HG02943 (cell line): ENCODE measurements around the gene CAMK1D.

ENCODE experiments used
- ATAC-seq: cut with Tn5 transposase; IDR thresholded peaks from one replicate; pipeline ENCODE4 v1.9.1; 2021; ENCODE audit warnings: mild to moderate bottlenecking, low read depth, moderate library complexity; ENCODE audit not compliant: unreplicated experiment

The CAMK1D gene

DNA sequence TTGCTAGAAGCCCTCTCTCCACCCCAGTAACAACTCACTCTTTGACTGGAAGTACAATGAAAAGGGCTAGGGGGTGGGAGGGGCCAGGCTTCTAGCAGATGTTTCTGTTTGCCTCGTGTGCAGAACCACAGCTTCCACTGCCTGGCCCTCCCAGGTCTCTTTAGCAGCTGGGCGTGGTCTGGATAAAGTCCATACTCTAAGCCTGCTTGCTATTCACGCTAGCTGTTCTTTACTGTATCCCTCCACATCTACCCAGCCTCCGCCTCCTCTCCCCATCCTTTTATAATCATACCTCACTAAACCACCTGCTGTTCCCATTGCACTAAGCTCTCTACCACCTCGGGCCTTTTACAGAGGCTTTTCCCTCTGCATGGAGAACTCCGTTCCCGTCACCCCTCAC lies 288.8 kb downstream of the CAMK1D start:
- ATAC-seq: no peak

DNA sequence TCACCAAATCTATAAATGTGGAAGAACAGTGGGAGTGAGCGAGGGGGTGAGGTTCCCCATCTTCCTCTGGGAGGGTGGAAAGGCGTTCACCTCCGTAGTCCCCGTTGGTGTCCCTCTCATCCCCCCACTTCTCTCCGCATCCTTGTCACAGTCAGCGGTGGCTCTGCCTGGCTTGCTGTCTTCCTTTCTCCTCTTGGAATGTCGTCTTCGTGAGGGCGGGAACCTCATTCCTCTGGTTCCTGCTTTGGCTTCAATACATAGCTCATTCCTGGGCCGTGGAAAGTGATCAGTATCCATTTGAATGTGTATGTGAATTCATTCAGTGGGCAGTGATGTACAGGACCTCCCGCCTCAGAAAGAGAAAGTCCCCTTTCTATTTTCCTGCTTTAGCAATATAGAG lies 289.4 kb downstream of the CAMK1D start:
- ATAC-seq: no peak

DNA sequence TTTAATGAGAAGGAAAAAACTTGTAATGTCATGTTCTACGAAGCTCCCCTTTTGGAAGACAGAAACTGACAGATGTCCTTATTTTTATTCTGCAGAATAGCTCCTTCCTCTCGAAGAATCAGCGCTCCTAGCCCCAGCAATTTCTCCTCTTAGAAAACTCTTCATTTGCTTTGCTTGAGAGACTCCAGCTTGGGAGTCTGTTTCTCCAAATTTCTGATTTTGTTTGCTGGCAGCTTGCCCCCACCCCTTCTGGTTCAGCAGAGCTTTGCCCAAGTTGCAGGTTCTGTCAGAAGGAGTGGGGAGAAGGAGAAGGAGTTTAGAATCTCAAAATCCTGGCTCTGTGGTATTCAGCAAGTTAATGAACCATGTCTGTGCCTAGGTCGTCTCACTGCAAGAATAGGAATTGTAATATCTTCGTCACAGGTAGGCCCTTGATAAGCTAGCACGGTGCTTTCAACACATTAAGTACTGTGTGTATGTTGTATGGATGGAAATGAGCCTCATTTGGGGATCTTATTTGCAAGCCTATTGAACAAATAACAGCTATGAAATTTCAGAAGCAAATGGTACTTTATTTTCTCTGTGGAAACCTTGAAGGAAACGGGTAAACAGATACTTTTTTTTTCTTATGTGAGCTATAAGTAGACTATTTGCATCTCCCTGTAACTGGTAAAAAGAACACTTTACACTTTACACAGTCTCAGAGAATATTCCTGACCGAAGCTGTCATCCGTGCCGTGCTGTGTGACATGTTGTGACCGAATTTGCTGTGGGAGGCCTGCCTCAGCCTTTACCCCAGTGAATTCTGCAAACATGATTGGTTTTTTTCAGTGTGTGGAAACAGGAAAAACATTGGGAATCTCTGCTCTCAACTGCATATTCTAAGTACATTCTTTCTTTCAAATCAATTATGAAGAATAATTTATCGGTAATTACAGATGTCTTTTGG lies 290.9 kb downstream of the CAMK1D start:
- no peak for ATAC-seq

- ATAC-seq: no peak
These were observed 292.7 kb downstream of the CAMK1D start for GRCh38 chr10:12642036-12642435.

DNA sequence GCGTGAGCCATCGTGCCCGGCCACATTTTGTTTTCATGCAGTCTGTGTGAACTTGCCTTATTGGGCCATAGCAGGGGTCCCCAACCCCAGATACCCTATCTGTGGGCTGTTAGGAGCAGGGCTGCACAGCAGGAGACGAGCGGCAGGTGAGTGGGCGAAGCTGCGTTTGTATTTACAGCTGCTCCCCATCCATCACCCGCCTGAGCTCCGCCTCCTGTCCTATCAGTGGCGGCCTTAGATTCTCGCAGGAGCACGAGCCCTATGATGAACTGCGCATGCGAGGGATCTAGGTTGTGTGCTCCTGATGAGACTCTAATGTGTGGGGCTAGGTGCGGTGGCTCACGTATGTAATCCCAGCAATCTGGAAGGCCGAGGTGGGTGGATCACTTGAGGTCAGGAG lies 293.9 kb downstream of the CAMK1D start:
- no peak for ATAC-seq

- ATAC-seq: no peak
These were observed 295.2 kb downstream of the CAMK1D start for GRCh38 chr10:12644380-12645144.

DNA sequence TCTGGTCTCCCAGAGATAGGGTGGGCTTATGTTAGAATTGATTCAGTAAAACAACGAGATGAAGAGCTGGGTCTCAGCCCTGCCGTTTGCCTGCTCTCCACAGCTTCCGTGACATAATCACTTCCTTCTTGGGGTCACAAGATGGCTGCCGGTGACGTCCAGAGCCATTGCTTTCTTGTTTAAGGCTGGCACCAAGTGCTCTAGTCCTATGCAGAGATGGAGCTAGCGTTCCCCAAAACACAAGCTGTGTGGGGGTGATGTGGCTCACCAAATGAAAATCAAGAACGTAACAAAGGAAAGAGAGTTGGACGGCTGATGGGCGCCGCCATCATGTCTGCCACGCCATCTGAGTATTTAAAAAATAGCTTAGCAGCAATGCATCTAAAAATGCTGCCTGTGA lies 296.1 kb downstream of the CAMK1D start:
- no peak for ATAC-seq

GRCh38 chr10:12649012-12649584 lies 299.8 kb downstream of the CAMK1D start:
- no peak for ATAC-seq

GRCh38 chr10:12650122-12650521 lies 300.8 kb downstream of the CAMK1D start:
- ATAC-seq: no peak

DNA sequence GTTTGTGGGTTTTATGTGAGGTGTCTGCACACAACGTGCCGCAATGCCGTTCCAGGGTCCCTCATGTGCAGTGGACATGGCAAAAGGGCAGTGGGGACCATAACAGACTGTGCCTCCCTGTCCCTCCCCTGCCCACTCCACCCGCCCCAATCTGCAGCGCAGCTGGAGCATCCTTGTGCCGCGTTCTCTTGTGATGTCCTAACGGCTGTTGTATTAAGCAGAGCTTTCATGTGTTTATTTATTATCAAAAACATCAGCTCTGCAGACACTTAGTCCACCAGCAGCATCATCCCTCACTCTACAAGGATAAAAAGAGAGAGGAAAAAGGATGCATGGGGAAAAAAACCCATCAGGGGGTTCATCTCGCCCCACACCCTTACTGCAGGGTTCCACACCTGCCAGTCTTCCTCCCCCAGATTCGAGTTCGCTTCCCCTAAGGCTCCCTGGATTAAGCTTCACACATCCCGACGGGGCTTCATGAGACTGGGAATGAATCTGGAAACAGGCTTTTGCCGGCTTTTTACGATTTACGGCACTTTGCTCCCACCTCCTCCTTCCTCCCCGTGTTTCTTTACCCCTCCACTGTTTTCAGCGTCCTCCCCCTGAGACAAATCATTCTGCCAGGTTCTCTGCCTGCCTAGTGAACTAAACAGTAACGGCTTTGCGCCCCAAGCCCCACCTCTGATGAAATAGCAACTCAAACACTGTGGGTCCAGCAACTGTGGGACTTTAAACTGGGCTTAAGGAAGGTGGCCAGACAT lies 301.4 kb downstream of the CAMK1D start:
- no peak for ATAC-seq

DNA sequence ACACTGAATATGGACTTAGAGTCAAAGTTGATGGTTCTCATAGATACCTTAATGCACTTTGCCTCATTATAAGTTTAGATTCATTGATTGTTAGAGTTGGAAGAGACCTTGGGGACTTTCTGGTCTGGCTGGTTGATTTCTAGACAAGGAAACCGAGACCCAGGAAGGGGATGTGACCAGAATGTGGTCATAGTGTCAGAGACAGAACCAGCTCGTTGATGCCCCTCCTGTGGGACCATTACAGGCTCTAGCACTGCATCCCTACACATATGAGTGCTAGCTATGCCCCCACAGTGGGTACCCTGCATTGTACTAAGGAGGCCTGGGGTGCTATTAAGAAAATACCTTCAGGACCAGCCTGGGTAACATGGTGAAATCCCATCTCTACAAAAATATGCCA lies 306.6 kb downstream of the CAMK1D start:
- no peak for ATAC-seq

GRCh38 chr10:12656518-12657142 lies 307.3 kb downstream of the CAMK1D start:
- ATAC-seq: no peak

GRCh38 chr10:12657489-12657888 lies 308.1 kb downstream of the CAMK1D start:
- no peak for ATAC-seq

GRCh38 chr10:12658526-12658925 lies 309.2 kb downstream of the CAMK1D start:
- no peak for ATAC-seq

- ATAC-seq: no peak
These were observed 310.4 kb downstream of the CAMK1D start for GRCh38 chr10:12659706-12660105.

DNA sequence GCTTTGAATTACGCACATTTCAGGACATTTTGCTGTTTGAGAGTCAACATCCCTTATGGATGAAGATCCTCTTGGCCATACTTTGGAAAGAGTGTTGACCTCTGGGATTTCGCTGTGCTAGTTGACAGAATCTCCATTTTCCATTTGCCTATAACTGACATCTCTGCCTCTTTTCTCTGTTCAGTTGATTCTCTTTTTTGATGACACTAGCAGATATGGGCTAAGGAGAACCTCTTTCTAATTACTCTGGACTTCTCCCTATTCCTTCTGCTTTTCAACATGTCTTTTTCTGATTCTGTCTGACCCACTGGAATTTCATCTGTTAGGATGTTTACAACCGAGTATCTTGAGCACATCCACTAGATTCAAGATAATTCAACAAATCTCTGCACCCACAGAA lies 311.5 kb downstream of the CAMK1D start:
- no peak for ATAC-seq

DNA sequence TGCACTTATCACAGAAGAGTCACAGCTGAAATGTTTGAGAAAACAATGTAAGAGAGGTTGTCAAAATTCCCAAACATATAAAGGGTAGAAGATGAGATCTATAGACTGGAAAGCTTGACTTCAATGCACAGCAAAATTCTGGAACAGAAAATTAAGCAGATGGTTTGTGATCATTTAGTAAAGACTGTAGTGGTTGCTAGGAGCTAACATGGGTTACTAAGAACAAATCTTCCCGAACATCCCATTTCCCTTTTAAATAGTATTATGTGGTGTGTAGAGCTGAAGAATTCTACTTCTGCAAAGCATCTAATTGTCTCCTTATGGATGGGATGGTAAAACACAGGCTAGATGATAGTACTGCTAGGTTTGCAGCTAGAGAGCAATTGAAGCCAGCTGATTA lies 312.3 kb downstream of the CAMK1D start:
- ATAC-seq: no peak

DNA sequence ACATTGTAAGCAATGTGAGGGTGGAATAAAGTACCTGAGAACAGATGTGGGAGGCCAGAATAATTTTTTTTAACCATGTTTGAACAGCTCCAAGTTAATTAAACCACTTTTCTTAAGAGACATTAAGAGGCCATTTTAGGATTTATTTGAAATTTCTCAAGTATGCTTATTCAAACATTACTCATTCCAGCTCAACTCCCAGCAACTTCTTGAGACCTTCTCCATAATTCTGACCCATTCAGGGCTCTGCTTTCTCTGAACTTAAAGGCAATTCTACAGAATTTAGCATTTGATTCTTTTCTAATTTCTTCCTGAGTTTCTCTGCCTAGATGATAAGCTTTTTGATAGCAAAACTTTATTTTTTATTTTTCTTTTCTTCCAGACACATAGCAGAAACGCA lies 314.5 kb downstream of the CAMK1D start:
- ATAC-seq: no peak

- ATAC-seq: no peak
These were observed 316.2 kb downstream of the CAMK1D start for GRCh38 chr10:12665501-12665900.

DNA sequence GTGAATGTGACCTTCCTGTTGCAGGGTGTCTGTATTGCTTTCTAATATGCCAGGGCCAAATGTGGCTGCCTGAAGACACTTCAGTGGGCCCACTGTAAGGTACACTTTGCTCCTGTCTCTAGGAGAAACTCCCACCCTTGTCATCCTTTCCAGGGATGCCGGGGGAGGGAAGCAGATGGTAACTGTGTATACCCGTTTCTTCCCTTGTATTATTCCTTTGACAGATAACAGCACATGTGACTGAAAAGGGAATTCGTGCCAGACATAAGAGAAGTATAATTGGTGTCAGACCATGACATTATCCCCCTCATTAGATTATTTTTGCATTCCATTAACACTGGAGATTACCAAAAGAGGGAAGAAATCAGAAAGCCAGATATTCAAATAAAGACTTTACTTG lies 317.7 kb downstream of the CAMK1D start:
- no peak for ATAC-seq
